Colonic mucosa (tissue), 4 donors: ENCODE measurements around the gene MRPL37. TPM values are rescaled to one million over a fixed set of nuclear protein-coding genes. Genes with fewer than 3 reads are reported as not detected.
"Not testable (repeated sequence)": the region's sequence is repeated elsewhere in the genome, so short reads cannot be mapped to it uniquely, and the experiment has no call there.

Experiments
- DNase-seq: peaks from one replicate; pipeline ENCODE4 v3.0.0-alpha.2; 2020
- H3K27ac ChIP-seq: fragments of 200-600 bp; one replicate; pipeline ENCODE4 v1.8.0; 2021
- H3K27me3 ChIP-seq: fragments of 200-600 bp; one replicate; pipeline ENCODE4 v1.8.0; 2021
- H3K36me3 ChIP-seq: fragments of 200-600 bp; one replicate; pipeline ENCODE4 v1.8.0; 2021
- H3K4me1 ChIP-seq: fragments of 200-600 bp; one replicate; pipeline ENCODE4 v1.8.0; 2021; ENCODE audit warnings: mild to moderate bottlenecking
- H3K4me3 ChIP-seq: fragments of 200-600 bp; one replicate; pipeline ENCODE4 v1.8.0; 2021
- H3K9ac ChIP-seq, 2 donors: one replicate each; pipeline ENCODE4 v1.7.0; 2013; ENCODE audit warnings: control low read depth in 2 of 2, low read depth in 2 of 2, low read length in 2 of 2
- H3K9me3 ChIP-seq: fragments of 200-600 bp; one replicate; pipeline ENCODE4 v1.8.0; 2021
- CTCF ChIP-seq: fragments of 200-600 bp; IDR thresholded peaks from one replicate; pipeline ENCODE4 v1.8.0; 2022; ENCODE audit warnings: antibody characterized with exemption, mild to moderate bottlenecking
- intact Hi-C: fragments of 100-400 bp; cut with DNase I; formaldehyde crosslinking; loops from one replicate; pipeline ENCODE4 v1.14.1; 2022
- total RNA-seq, 2 donors: library from RNA; stranded (reverse); fragmentation: NEBNext Ultra II Directional in 1 of 2; extraction: Animal tissue kit (Norgen Biotek cat#: 25700) in 1 of 2; gene quantifications; one replicate each; pipeline ENCODE4 v1.2.1, GENCODE V29; 2021
- donor health status: healthy.
- donor health status: DM: no; HTN: no; CAD: no.
- donor health status: DM: no; HTN: no; CAD: no.

MRPL37 gene
- total RNA-seq, 2 donors from 2014 or later = 76.7 to 157 TPM

DNA sequence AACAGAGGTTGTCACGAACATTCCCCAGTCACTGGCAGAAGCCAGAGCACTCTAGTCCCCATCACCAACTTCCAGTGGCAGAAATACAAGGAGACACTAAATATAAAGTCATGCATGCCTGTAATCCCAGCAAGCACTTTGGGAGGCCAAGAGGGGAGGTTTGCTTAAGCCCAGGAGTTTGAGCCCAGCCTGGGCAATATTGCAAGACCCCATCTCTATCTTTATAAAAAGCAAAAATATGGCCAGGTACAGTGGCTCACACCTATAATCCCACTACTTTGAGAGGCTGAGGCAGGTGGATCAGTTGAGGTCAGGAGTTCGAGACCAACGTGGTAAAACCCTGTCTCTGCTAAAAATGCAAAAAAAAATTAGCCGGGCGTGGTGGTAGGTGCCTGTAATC is 6.5 kb upstream of the MRPL37 start:
- H3K27me3 ChIP-seq = no peaks in the 10 kb centered on the region
- intact Hi-C loops = loop anchor here (10.0 kb wide), 1 partner anchor 201 kb away; no protein-coding TSS in a partner anchor

DNA sequence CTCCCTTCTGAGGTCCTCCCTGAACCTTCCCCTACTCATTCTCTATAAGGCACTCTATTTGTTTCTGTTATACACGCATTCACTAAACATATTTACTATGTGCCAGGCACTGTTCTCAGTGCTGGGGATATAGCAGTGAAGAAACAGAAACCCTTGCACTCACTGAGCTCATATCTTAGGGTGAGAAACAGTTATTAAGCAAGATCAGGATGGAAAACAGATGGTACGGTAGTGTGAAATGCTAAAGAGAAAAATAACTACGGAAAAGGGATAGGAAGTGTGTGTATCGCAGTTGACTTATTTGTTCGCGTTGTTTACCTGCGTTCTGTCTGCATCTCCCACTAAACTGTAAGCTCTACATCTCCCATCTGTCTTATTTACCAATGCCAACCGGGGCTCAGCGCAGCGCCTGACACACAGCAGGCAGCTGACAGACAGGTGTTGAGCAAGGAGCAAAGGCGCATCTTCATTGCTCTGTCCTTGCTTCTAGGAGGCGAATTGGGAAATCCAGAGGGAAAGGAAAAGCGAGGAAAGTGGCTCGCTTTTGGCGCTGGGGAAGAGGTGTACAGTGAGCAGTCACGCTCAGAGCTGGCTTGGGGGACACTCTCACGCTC is 709 bp upstream of the MRPL37 start:
- no peaks in the 10 kb centered on the region for H3K9me3 ChIP-seq
- peak overlapping the region; percentile 80 for H3K4me3 ChIP-seq
- peak overlapping the region; percentile 57 to 83 for H3K9ac ChIP-seq
- no peaks in the 10 kb centered on the region for H3K36me3 ChIP-seq
- peak; percentile 38 for DNase-seq
- intact Hi-C loops = loop anchor here (10.0 kb wide), 1 partner anchor 196 kb away; no protein-coding TSS in a partner anchor
- H3K27ac ChIP-seq = no peak overlapping the region
- H3K27me3 ChIP-seq = no peaks in the 10 kb centered on the region
- H3K4me1 ChIP-seq = peaks cover 6% of the 10 kb centered on the region
- no peak for TF ChIP-seq CTCF

More for the DNA sequence above, 6.5 kb upstream of the MRPL37 start:
- H3K27ac ChIP-seq = no peak overlapping the region
- H3K4me1 ChIP-seq = no peaks in the 10 kb centered on the region
- no peak overlapping the region for H3K4me3 ChIP-seq
- TF ChIP-seq CTCF = no peak
- no peak for DNase-seq
- H3K36me3 ChIP-seq = no peaks in the 10 kb centered on the region
- no peak overlapping the region for H3K9ac ChIP-seq
- H3K9me3 ChIP-seq = no peaks in the 10 kb centered on the region

DNA sequence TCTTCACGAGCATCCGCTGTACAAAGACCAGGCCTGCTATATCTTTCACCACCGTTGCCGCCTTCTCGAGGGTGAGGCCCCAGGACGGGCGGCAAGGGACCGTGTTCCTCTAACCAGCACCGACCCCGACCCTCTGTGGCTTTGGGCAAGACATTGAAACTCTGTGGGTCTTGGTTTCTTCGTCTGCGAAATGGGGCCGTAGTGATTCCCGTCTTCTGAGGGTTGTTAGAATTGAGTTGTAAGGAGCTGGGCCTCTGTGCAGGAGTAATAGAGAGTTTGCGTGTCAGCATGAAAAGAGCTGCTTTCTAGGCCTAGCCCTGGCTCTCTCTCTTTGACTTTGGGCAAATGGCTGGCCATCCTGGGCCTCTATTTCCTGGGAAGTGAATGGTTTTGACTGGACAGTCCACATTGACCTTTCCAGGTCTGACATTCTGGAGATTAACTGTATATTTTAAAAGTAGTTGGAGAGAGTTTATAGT is 591 bp downstream of the MRPL37 start:
- H3K9me3 ChIP-seq = no peaks in the 10 kb centered on the region
- no peaks in the 10 kb centered on the region for H3K27me3 ChIP-seq
- intact Hi-C loops = no loop called here
- peak overlapping the region; percentile 80 for H3K4me3 ChIP-seq
- peaks cover 5% of the 10 kb centered on the region for H3K36me3 ChIP-seq
- DNase-seq = no peak
- TF ChIP-seq CTCF = no peak
- peaks cover 6% of the 10 kb centered on the region for H3K4me1 ChIP-seq
- H3K27ac ChIP-seq = peak overlapping the region; percentile 24
- H3K9ac ChIP-seq = peak overlapping the region; percentile 82 to 83

GRCh38 chr1:54204199-54204598 is 4.2 kb downstream of the MRPL37 start:
- intact Hi-C loops = no loop called here
- Histone ChIP-seq H3K4me1 (peaks cover 6% of the 10 kb centered on the region), H3K27me3 (no peaks in the 10 kb centered on the region), H3K9ac (no peak overlapping the region), H3K4me3 (no peak overlapping the region), H3K9me3 (no peaks in the 10 kb centered on the region), H3K36me3 (peaks cover 14% of the 10 kb centered on the region), H3K27ac (no peak overlapping the region)
- TF ChIP-seq CTCF = no peak
- DNase-seq = no peak

DNA sequence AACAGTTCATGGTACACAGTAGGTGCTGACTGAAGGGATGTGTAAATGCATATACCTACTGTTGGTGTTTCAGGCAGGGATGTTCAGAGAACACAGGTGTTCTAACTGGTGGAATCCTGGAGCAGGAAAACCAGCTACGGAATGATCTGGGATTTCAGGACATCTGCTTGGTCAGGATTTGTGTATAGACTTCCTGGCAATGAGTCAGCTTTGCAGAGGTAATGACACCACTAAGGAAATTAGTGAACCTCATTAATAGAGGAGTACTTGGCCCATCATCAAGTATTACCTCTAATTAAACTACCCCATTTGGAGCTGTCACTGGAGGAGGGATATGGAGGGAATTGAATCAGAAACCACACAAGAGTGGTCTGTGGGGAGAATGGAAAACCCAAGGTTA is 7.3 kb downstream of the MRPL37 start:
- Histone ChIP-seq H3K27ac (no peak overlapping the region), H3K4me1 (no peaks in the 10 kb centered on the region), H3K36me3 (peaks cover 22% of the 10 kb centered on the region), H3K4me3 (no peak overlapping the region), H3K9me3 (no peaks in the 10 kb centered on the region), H3K27me3 (no peaks in the 10 kb centered on the region), H3K9ac (no peak overlapping the region)
- intact Hi-C loops = no loop called here
- no peak for TF ChIP-seq CTCF
- no peak for DNase-seq

DNA sequence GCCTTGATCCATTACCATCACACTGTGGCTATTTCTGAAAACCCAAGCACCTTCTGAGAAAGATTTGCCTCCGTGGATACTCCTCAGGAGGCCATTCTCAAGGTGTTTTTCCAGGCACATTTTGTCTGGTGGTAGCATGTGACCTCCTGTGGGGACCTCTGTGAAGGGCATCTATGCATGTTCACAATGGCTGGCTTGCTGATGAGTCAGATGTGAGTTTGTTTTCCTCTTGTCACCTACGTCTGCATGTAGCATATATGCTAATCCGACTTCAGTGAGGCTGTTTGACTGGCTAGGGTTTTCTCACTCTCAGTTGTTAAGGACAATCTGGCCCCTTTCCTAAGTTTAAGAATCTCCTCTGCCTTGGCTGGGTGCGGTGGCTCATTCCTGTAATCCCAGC is 7.9 kb downstream of the MRPL37 start:
- intact Hi-C loops = not testable (repeated sequence)

More for the DNA sequence above, 7.9 kb downstream of the MRPL37 start:
- H3K27ac ChIP-seq, H3K4me1 ChIP-seq, H3K9ac ChIP-seq, H3K4me3 ChIP-seq, H3K27me3 ChIP-seq, H3K9me3 ChIP-seq, DNase-seq: not testable (repeated sequence)
- H3K36me3 ChIP-seq = peaks cover 28% of the 10 kb centered on the region
